ENCODE data around the gene CSGALNACT2.

GRCh38 chr10:43094085-43094484, 44.2 kb upstream of the CSGALNACT2 start:
- TF ChIP-seq POLR2AphosphoS5 (IDR thresholded peaks at IDR 0.05) (no peak), POLR2A (IDR thresholded peaks at IDR 0.05) (no peak)
- TF ChIP-seq, protein P1, sequence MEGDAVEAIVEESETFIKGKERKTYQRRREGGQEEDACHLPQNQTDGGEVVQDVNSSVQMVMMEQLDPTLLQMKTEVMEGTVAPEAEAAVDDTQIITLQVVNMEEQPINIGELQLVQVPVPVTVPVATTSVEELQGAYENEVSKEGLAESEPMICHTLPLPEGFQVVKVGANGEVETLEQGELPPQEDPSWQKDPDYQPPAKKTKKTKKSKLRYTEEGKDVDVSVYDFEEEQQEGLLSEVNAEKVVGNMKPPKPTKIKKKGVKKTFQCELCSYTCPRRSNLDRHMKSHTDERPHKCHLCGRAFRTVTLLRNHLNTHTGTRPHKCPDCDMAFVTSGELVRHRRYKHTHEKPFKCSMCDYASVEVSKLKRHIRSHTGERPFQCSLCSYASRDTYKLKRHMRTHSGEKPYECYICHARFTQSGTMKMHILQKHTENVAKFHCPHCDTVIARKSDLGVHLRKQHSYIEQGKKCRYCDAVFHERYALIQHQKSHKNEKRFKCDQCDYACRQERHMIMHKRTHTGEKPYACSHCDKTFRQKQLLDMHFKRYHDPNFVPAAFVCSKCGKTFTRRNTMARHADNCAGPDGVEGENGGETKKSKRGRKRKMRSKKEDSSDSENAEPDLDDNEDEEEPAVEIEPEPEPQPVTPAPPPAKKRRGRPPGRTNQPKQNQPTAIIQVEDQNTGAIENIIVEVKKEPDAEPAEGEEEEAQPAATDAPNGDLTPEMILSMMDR (IDR thresholded peaks at IDR 0.05), result no peak
